Neural cell (in vitro differentiated cells): Measurements from ENCODE around the gene DGCR6L. TPM values are rescaled to one million over a fixed set of nuclear protein-coding genes. Genes with fewer than 3 reads are reported as not detected.
"Not testable (repeated sequence)": the region's sequence is repeated elsewhere in the genome, so short reads cannot be mapped to it uniquely, and the experiment has no call there.

ENCODE experiments used
- H2AFZ ChIP-seq: fragments of 200-600, 300-800 bp; sonication (generic), shearing (Covaris generic); 2 replicates; pipeline ENCODE4 v1.6.0; 2014; ENCODE audit warnings: low read depth, mild to moderate bottlenecking, antibody characterized with exemption, low read length, moderate library complexity
- H3F3A ChIP-seq: fragments of 200-600 bp; shearing (Covaris generic); 2 replicates; pipeline ENCODE4 v1.6.1; 2016; ENCODE audit warnings: mild to moderate bottlenecking, moderate library complexity, mixed read lengths, antibody characterized with exemption, low read length; ENCODE audit not compliant: insufficient read depth, poor library complexity, severe bottlenecking
- H3K27ac ChIP-seq: fragments of 200-600, 300-800 bp; sonication (generic), shearing (Covaris generic); 2 replicates; pipeline ENCODE4 v1.5.1; 2014; ENCODE audit warnings: mild to moderate bottlenecking, low read length, moderate library complexity
- H3K27me3 ChIP-seq: fragments of 300-800, 200-600 bp; sonication (generic), shearing (Covaris generic); 2 replicates; pipeline ENCODE4 v1.6.0; 2014; ENCODE audit warnings: mild to moderate bottlenecking, low read depth, low read length, moderate library complexity; ENCODE audit not compliant: insufficient read depth
- H3K36me3 ChIP-seq: fragments of 300-800, 200-600 bp; sonication (generic), shearing (Covaris generic); 2 replicates; pipeline ENCODE4 v1.5.1; 2014; ENCODE audit warnings: mild to moderate bottlenecking, antibody characterized with exemption, low read length, moderate library complexity; ENCODE audit not compliant: insufficient read depth
- H3K4me2 ChIP-seq: fragments of 300-800, 200-600 bp; sonication (generic), shearing (Covaris generic); 2 replicates; pipeline ENCODE4 v1.6.0; 2014; ENCODE audit warnings: mild to moderate bottlenecking, low read length
- H3K4me3 ChIP-seq: fragments of 300-800, 200-600 bp; sonication (generic), shearing (Covaris generic); 2 replicates; pipeline ENCODE4 v1.5.1; 2014; ENCODE audit warnings: mild to moderate bottlenecking, low read length, moderate library complexity
- H3K79me2 ChIP-seq: fragments of 200-600 bp; shearing (Covaris generic); replicated peaks from 2 replicates; pipeline ENCODE4 v1.6.0; 2014; ENCODE audit warnings: mild to moderate bottlenecking, low read length, moderate library complexity; ENCODE audit not compliant: insufficient read depth
- H3K9ac ChIP-seq: fragments of 300-800, 200-600 bp; sonication (generic), shearing (Covaris generic); 2 replicates; pipeline ENCODE4 v1.6.1; 2016; ENCODE audit warnings: mild to moderate bottlenecking, low read length, mixed read lengths
- H3K9me2 ChIP-seq: fragments of 200-600 bp; shearing (Covaris generic); 2 replicates; pipeline ENCODE4 v1.6.1; 2016; ENCODE audit warnings: mild to moderate bottlenecking, low read length, mixed read lengths; ENCODE audit not compliant: insufficient read depth
- H3K9me3 ChIP-seq: fragments of 200-600, 300-800 bp; sonication (generic), shearing (Covaris generic); 2 replicates; pipeline ENCODE4 v1.6.1; 2016; ENCODE audit warnings: mild to moderate bottlenecking, mixed run types, low read length, moderate library complexity, mixed read lengths
- H4K20me1 ChIP-seq: fragments of 200-600 bp; shearing (Covaris generic); 2 replicates; pipeline ENCODE4 v1.6.1; 2016; ENCODE audit warnings: mild to moderate bottlenecking, mixed run types; ENCODE audit not compliant: insufficient read depth
- CTCF ChIP-seq: fragments of 450-650 bp; IDR thresholded peaks from 2 replicates; pipeline ENCODE4 v1.5.1; 2014; ENCODE audit warnings: antibody characterized with exemption, mild to moderate bottlenecking, moderate library complexity; ENCODE audit not compliant: poor library complexity, severe bottlenecking
- EP300 ChIP-seq: fragments of 450-650 bp; conservative IDR thresholded peaks from 2 replicates; pipeline ENCODE4 v1.6.1; 2014; ENCODE audit warnings: antibody characterized with exemption, mild to moderate bottlenecking, moderate library complexity; ENCODE audit not compliant: poor library complexity, severe bottlenecking
- EZH2 ChIP-seq: fragments of 200-600, 300-800 bp; shearing (Covaris generic), sonication (generic); IDR thresholded peaks from 2 replicates; pipeline ENCODE4 v1.6.1; 2014; ENCODE audit warnings: antibody characterized with exemption, low read length, borderline replicate concordance, mild to moderate bottlenecking; ENCODE audit not compliant: insufficient read depth, poor library complexity, severe bottlenecking
- MXI1 ChIP-seq: fragments of 450-650 bp; conservative IDR thresholded peaks from 2 replicates; pipeline ENCODE4 v1.6.1; 2014; ENCODE audit warnings: antibody characterized with exemption, mild to moderate bottlenecking; ENCODE audit not compliant: poor library complexity, severe bottlenecking
- POLR2AphosphoS5 ChIP-seq: IDR thresholded peaks from 2 replicates; pipeline ENCODE4 v1.6.1; 2012
- RAD21 ChIP-seq: fragments of 450-650 bp; conservative IDR thresholded peaks from 2 replicates; pipeline ENCODE4 v1.6.1; 2014; ENCODE audit warnings: antibody characterized with exemption, mild to moderate bottlenecking, moderate library complexity
- REST ChIP-seq: IDR thresholded peaks from 2 replicates; pipeline ENCODE4 v1.6.1; 2012; ENCODE audit warnings: borderline replicate concordance
- SMC3 ChIP-seq: fragments of 450-650 bp; conservative IDR thresholded peaks from 2 replicates; pipeline ENCODE4 v1.6.1; 2014; ENCODE audit warnings: antibody characterized with exemption, mild to moderate bottlenecking, moderate library complexity; ENCODE audit not compliant: poor library complexity
- TAF1 ChIP-seq: IDR thresholded peaks from 2 replicates; pipeline ENCODE4 v1.6.1; 2012; ENCODE audit warnings: low read depth
- polyA plus RNA-seq: library from polyadenylated mRNA; depleted of rRNA; stranded (reverse); fragments of >200 nt; gene quantifications from 2 replicates; pipeline ENCODE4 v1.2.3, GENCODE V29; 2014

Gene DGCR6L
- polyA plus RNA-seq, 1 donor from 2014 or later: 125 TPM

GRCh38 chr22:20269673-20270072 lies 50.2 kb downstream of the DGCR6L start:
- not testable (repeated sequence) for H3K9me3 ChIP-seq, H4K20me1 ChIP-seq, H3K27me3 ChIP-seq, H3K36me3 ChIP-seq, H3K9me2 ChIP-seq, H3K9ac ChIP-seq, H3K79me2 ChIP-seq, H3F3A ChIP-seq, H3K27ac ChIP-seq, H3K4me2 ChIP-seq, H3K4me3 ChIP-seq, H2AFZ ChIP-seq

- H3K9me3 ChIP-seq, H3K36me3 ChIP-seq, H4K20me1 ChIP-seq, H2AFZ ChIP-seq, H3K27me3 ChIP-seq, H3K79me2 ChIP-seq, H3K4me2 ChIP-seq, H3K27ac ChIP-seq, H3F3A ChIP-seq, H3K9me2 ChIP-seq, H3K4me3 ChIP-seq: not testable (repeated sequence)
- peak overlapping the region; percentile 76 for H3K9ac ChIP-seq
These were observed 50.7 kb downstream of the DGCR6L start for GRCh38 chr22:20269201-20269600.

- Histone ChIP-seq H3F3A (no peaks in the 10 kb centered on the region), H4K20me1 (no peaks in the 10 kb centered on the region), H3K9me2 (no peaks in the 10 kb centered on the region), H3K79me2 (no peaks in the 10 kb centered on the region), H3K27me3 (no peaks in the 10 kb centered on the region), H3K27ac (peak within 1 kb of the TSS; percentile 70), H3K4me2 (peak within 1 kb of the TSS; percentile 59), H3K4me3 (peak within 1 kb of the TSS; percentile 85), H3K9ac (peak within 1 kb of the TSS; percentile 76), H3K9me3 (no peaks in the 10 kb centered on the region), H2AFZ (peak within 1 kb of the TSS; percentile 69), H3K36me3 (no peaks in the 10 kb centered on the region)
- no peak for TF ChIP-seq EZH2
- TF ChIP-seq CTCF: peak; percentile 88
- TF ChIP-seq SMC3: peak; percentile 81
- no peak for TF ChIP-seq EP300
- no peak for TF ChIP-seq REST
- TF ChIP-seq MXI1: peak; percentile 40
- peak; percentile 38 for TF ChIP-seq POLR2AphosphoS5
- peak; percentile 82 for TF ChIP-seq RAD21
- TF ChIP-seq TAF1: no peak
These were observed 51.4 kb downstream of the DGCR6L start, which contains the start of gene RTN4R for GRCh38 chr22:20268279-20269012. TSS of gene RTN4R (minus strand) at chr22:20268318. CDS start at chr22:20268092, 226 bp downstream.
